Measurements from ENCODE around the gene DCDC2B.

Gene DCDC2B

GRCh38 chr1:32220746-32221580, 12.1 kb downstream of the DCDC2B start:
- peak overlapping the region; percentile 88; the same call in 1 of the 2 replicates for H3K27ac ChIP-seq
- TF ChIP-seq ZFX (IDR thresholded peaks at IDR 0.05) (no peak), CTCF (conservative IDR thresholded peaks at IDR 0.05) (no peak)

GRCh38 chr1:32221581-32221979, 12.7 kb downstream of the DCDC2B start:
- no peak for TF ChIP-seq CTCF (conservative IDR thresholded peaks at IDR 0.05)
- no peak for TF ChIP-seq ZFX (IDR thresholded peaks at IDR 0.05)
- peak overlapping the region; percentile 88 for H3K27ac ChIP-seq

- peak within 1 kb of the TSS; percentile 88 for H3K27ac ChIP-seq
- TF ChIP-seq ZFX (IDR thresholded peaks at IDR 0.05): peak; percentile 80; the same call in 1 of the 2 replicates
- no peak for TF ChIP-seq CTCF (conservative IDR thresholded peaks at IDR 0.05)
These were observed 13.3 kb downstream of the DCDC2B start, which contains the start of the genes EIF3I and TMEM234 for GRCh38 chr1:32221980-32222755. EIF3I (plus strand) TSS chr1:32222407; CDS start chr1:32222442, 35 bp downstream. TMEM234 (minus strand) TSS chr1:32222353; CDS start chr1:32222322, 31 bp downstream.

GRCh38 chr1:32223683-32224082, 14.8 kb downstream of the DCDC2B start:
- peak overlapping the region; percentile 88 for H3K27ac ChIP-seq
- TF ChIP-seq CTCF (conservative IDR thresholded peaks at IDR 0.05) (no peak), ZFX (IDR thresholded peaks at IDR 0.05) (no peak)

GRCh38 chr1:32224285-32224684, 15.4 kb downstream of the DCDC2B start:
- H3K27ac ChIP-seq: peak overlapping the region; percentile 88
- TF ChIP-seq CTCF (conservative IDR thresholded peaks at IDR 0.05) (no peak), ZFX (IDR thresholded peaks at IDR 0.05) (no peak)

GRCh38 chr1:32228771-32229170, 19.9 kb downstream of the DCDC2B start:
- no peak overlapping the region for H3K27ac ChIP-seq
- TF ChIP-seq CTCF (conservative IDR thresholded peaks at IDR 0.05) (no peak), ZFX (IDR thresholded peaks at IDR 0.05) (no peak)
